ENCODE measurements around the gene IFFO2.

IFFO2 gene

DNA sequence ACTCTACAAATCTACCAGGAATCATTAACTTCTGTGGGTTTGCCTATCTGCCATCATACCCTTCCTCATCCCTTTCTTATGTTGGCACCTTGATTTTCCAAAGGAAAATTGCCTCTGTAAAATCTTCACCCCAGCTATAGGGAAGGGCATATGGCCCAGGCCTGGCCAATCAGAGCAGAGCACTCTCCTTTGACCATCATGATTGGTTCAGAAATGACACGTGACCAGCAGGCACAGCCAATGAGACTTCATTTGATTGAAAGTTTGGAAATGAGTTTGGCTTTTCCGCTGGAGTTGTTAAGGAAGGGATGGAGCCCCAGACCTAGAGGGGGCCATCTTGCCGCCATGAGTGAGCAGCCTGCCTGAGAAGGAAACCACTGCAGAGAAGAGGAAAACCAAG lies 35.1 kb upstream of the IFFO2 start:
- no peaks in the 10 kb centered on the region for H3K27me3 ChIP-seq (ENCODE audit: control insufficient read depth in 1 of 2, insufficient read depth in 2 of 2, low read length in 2 of 2)

DNA sequence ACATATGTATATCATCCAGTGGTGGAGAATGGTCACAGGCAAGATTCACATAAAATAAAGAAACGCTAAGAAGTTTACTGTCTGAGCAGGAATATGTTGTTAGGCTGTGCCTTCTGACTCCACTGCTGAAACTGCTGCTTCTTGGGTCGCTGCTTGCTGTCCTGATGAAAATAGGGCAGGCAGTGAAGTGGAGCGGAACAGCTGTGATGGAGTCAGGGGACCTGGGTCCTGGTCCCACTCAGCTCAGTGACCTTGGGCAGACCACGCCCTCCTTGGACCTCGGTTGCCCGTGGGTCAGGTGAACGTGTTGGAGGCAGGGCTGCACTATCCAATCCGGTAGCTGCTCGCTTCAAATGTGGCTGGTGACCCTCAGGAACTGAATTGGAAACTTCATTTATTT lies 33.4 kb upstream of the IFFO2 start:
- Histone ChIP-seq H3K36me3 (ENCODE audit: insufficient read depth, low read length) (no peaks in the 10 kb centered on the region), H3K9ac (ENCODE audit: low read length) (no peak overlapping the region), H3K4me3 (ENCODE audit: low read depth in 1 of 2, low read length in 2 of 2) (no peak overlapping the region), H3K4me1 (ENCODE audit: insufficient read depth, low read length) (no peaks in the 10 kb centered on the region), H3K27ac (ENCODE audit: low read depth, low read length) (no peak overlapping the region), H3K9me3 (ENCODE audit: low read length) (no peaks in the 10 kb centered on the region), H3K27me3 (ENCODE audit: control insufficient read depth in 1 of 2, insufficient read depth in 2 of 2, low read length in 2 of 2) (no peaks in the 10 kb centered on the region)

More for the DNA sequence above, 35.1 kb upstream of the IFFO2 start:
- Histone ChIP-seq H3K27ac (ENCODE audit: low read depth, low read length) (no peak overlapping the region), H3K9ac (ENCODE audit: low read length) (no peak overlapping the region), H3K9me3 (ENCODE audit: low read length) (no peaks in the 10 kb centered on the region), H3K4me1 (ENCODE audit: insufficient read depth, low read length) (no peaks in the 10 kb centered on the region), H3K4me3 (ENCODE audit: low read depth in 1 of 2, low read length in 2 of 2) (no peak overlapping the region), H3K36me3 (ENCODE audit: insufficient read depth, low read length) (no peaks in the 10 kb centered on the region)

DNA sequence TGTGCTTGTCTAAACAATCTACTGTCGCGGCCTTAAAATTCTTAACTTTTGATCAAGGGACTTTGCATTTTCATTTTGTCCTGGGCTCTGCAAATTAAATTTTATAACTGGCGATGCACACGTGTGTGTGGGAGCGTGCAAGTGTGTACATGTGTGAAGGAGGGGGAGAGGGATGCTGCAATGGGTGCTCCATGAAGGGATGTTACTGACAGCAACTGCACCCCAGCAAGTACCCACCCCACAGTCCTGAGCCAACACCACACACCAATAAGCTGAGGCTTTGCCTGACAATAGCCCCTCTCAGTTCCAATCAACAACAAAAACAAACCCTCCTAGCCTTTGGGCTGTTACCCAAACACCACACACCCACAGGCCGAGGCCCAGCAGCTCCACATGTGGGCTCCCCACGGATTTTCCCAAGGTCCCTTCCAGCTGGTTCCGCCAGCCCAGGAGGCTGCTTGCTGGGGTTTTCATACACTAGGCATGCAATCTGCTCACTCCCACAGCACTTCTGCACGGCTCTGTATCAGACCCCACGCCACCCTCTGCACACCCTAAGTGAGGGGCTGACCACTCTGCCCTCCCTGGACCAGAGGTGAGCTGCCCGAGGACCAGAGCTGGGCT lies 32.8 kb upstream of the IFFO2 start:
- Histone ChIP-seq H3K27ac (ENCODE audit: low read depth, low read length) (no peak overlapping the region), H3K4me1 (ENCODE audit: insufficient read depth, low read length) (no peaks in the 10 kb centered on the region), H3K9ac (ENCODE audit: low read length) (no peak overlapping the region), H3K36me3 (ENCODE audit: insufficient read depth, low read length) (no peaks in the 10 kb centered on the region), H3K4me3 (ENCODE audit: low read depth in 1 of 2, low read length in 2 of 2) (no peak overlapping the region), H3K27me3 (ENCODE audit: control insufficient read depth in 1 of 2, insufficient read depth in 2 of 2, low read length in 2 of 2) (no peaks in the 10 kb centered on the region), H3K9me3 (ENCODE audit: low read length) (no peaks in the 10 kb centered on the region)

DNA sequence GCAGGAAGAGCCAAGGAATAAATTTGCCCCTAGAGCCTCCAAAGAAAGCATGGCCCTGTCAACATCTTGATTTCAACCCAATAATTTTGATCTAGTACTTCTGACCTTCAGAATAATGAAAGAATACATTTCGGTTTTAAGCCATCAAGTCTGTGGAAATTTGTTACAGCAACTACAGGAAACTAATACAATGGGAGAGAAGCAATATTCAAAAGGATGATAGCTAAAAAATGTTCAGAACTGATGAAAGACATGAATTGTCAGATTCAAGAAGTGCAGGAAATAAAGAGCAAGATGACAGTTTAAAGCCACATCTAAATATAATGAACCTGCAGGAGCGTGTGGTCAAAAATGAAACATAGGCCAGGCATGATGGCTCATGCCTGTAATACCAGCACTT lies 24.8 kb upstream of the IFFO2 start:
- no peaks in the 10 kb centered on the region for H3K36me3 ChIP-seq (ENCODE audit: insufficient read depth, low read length)
- no peak overlapping the region for H3K9ac ChIP-seq (ENCODE audit: low read length)
- H3K9me3 ChIP-seq (ENCODE audit: low read length) = no peaks in the 10 kb centered on the region
- no peak overlapping the region for H3K4me3 ChIP-seq (ENCODE audit: low read depth in 1 of 2, low read length in 2 of 2)
- no peaks in the 10 kb centered on the region for H3K4me1 ChIP-seq (ENCODE audit: insufficient read depth, low read length)
- no peaks in the 10 kb centered on the region for H3K27me3 ChIP-seq (ENCODE audit: control insufficient read depth in 1 of 2, insufficient read depth in 2 of 2, low read length in 2 of 2)
- no peak overlapping the region for H3K27ac ChIP-seq (ENCODE audit: low read depth, low read length)

DNA sequence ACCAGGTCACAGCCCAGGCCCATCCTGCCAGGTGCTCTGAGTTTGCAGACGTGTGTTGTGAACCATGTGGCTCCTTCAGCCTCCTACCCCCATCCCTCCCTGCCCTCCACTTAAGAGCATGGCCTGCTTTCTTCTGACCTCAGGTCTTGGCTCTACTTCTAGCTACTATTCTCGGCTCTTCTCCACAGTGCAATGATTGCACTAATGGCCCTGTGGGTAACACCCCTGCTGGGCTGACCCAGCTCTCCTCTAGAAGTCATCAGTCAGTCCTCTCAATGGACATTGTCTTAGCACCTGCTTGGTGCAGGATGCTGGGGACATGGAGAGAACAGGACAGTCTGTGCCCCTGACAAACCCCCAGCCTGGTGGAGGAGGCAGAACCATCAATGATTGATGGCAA lies 22.2 kb upstream of the IFFO2 start:
- H3K4me3 ChIP-seq (ENCODE audit: low read depth in 1 of 2, low read length in 2 of 2) = no peak overlapping the region
- no peaks in the 10 kb centered on the region for H3K4me1 ChIP-seq (ENCODE audit: insufficient read depth, low read length)
- no peaks in the 10 kb centered on the region for H3K36me3 ChIP-seq (ENCODE audit: insufficient read depth, low read length)
- no peak overlapping the region for H3K9ac ChIP-seq (ENCODE audit: low read length)
- no peak overlapping the region for H3K27ac ChIP-seq (ENCODE audit: low read depth, low read length)
- H3K9me3 ChIP-seq (ENCODE audit: low read length) = no peaks in the 10 kb centered on the region
- no peaks in the 10 kb centered on the region for H3K27me3 ChIP-seq (ENCODE audit: control insufficient read depth in 1 of 2, insufficient read depth in 2 of 2, low read length in 2 of 2)

DNA sequence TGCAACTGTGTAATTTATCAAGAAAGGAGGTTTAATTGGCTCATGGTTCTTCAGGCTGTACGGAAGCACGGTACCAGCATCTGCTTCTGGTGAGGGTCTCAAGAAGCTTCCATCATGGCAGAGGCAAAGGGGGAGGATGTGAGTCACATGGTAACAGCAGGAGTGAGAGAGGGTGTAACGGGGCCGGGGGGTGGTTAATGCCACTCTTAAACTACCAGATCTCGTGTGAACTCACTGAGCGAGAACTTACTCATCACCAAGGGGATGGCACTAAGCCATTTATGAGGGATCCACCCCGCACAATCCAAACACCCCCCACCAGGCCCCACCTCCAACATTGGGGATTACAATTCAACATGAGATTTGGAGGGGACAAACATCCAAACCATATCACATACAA lies 21.0 kb upstream of the IFFO2 start:
- Histone ChIP-seq H3K4me1 (ENCODE audit: insufficient read depth, low read length) (no peaks in the 10 kb centered on the region), H3K9ac (ENCODE audit: low read length) (no peak overlapping the region), H3K27me3 (ENCODE audit: control insufficient read depth in 1 of 2, insufficient read depth in 2 of 2, low read length in 2 of 2) (no peaks in the 10 kb centered on the region), H3K27ac (ENCODE audit: low read depth, low read length) (no peak overlapping the region), H3K36me3 (ENCODE audit: insufficient read depth, low read length) (no peaks in the 10 kb centered on the region), H3K4me3 (ENCODE audit: low read depth in 1 of 2, low read length in 2 of 2) (no peak overlapping the region), H3K9me3 (ENCODE audit: low read length) (no peaks in the 10 kb centered on the region)

DNA sequence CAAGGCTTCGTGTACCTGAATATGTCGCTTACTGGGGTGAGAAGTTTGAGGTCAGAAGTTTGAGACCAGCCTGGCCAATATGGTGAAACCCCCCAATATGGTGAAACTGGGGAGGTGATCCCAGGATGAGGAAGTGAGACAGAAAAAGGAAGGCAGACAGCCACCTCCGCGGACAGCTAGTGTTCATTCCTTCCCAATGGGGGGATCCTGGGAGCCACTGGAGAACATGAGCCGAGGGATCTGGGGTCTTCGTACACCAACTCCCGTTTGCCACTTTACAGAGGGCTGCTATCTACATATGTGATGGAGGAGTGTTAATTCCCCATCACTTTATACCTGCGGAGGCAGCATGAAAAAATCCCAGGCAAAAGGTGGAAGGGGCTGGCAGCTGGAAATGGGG lies 19.6 kb upstream of the IFFO2 start:
- no peak overlapping the region for H3K27ac ChIP-seq (ENCODE audit: low read depth, low read length)
- no peaks in the 10 kb centered on the region for H3K4me1 ChIP-seq (ENCODE audit: insufficient read depth, low read length)
- H3K36me3 ChIP-seq (ENCODE audit: insufficient read depth, low read length) = no peaks in the 10 kb centered on the region
- no peak overlapping the region for H3K4me3 ChIP-seq (ENCODE audit: low read depth in 1 of 2, low read length in 2 of 2)
- H3K27me3 ChIP-seq (ENCODE audit: control insufficient read depth in 1 of 2, insufficient read depth in 2 of 2, low read length in 2 of 2) = no peaks in the 10 kb centered on the region
- H3K9ac ChIP-seq (ENCODE audit: low read length) = no peak overlapping the region
- H3K9me3 ChIP-seq (ENCODE audit: low read length) = no peaks in the 10 kb centered on the region

DNA sequence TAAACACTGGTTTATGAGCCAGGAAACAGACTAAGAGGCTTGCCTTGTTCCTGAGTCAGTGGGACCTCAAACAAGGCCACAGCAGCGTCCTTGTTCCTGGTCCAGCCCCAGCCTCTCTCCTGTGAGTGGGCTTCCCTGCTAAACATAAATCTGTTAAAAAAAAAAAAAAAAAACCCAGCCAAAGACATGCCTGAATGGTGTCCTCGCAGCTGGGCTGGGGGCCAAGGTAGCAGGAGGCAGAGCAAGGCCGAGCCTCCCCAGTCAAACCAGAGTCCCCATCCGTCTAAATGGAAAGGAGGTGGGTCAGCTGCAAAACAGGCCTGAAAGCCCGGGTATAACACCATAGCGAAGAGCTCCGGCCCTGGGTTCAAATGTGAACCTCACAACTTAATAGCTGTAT lies 18.1 kb upstream of the IFFO2 start:
- no peak overlapping the region for H3K4me3 ChIP-seq (ENCODE audit: low read depth in 1 of 2, low read length in 2 of 2)
- no peaks in the 10 kb centered on the region for H3K4me1 ChIP-seq (ENCODE audit: insufficient read depth, low read length)
- no peaks in the 10 kb centered on the region for H3K9me3 ChIP-seq (ENCODE audit: low read length)
- no peaks in the 10 kb centered on the region for H3K27me3 ChIP-seq (ENCODE audit: control insufficient read depth in 1 of 2, insufficient read depth in 2 of 2, low read length in 2 of 2)
- no peaks in the 10 kb centered on the region for H3K36me3 ChIP-seq (ENCODE audit: insufficient read depth, low read length)
- no peak overlapping the region for H3K27ac ChIP-seq (ENCODE audit: low read depth, low read length)
- H3K9ac ChIP-seq (ENCODE audit: low read length) = no peak overlapping the region

DNA sequence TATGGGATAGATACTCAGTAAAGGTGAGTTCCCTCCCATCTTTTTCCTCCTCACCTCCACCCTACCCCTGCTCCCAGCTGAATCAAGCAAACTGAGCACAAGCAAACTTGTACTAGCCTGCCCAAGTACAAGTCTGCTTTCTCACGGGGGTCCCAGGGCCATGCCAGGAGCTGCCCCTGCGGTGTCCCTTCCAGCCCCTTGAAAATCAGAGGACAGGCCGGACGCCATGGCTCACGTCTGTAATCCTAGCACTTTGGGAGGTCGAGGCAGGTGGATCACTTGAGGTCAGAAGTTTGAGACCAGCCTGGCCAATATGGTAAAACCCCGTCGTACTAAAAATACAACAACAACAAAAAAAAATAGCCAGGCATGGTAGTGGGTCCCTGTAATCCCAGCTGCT lies 17.5 kb upstream of the IFFO2 start:
- H3K4me1 ChIP-seq (ENCODE audit: insufficient read depth, low read length) = no peaks in the 10 kb centered on the region
- no peak overlapping the region for H3K27ac ChIP-seq (ENCODE audit: low read depth, low read length)
- H3K27me3 ChIP-seq (ENCODE audit: control insufficient read depth in 1 of 2, insufficient read depth in 2 of 2, low read length in 2 of 2) = no peaks in the 10 kb centered on the region
- H3K9me3 ChIP-seq (ENCODE audit: low read length) = no peaks in the 10 kb centered on the region
- no peak overlapping the region for H3K4me3 ChIP-seq (ENCODE audit: low read depth in 1 of 2, low read length in 2 of 2)
- no peak overlapping the region for H3K9ac ChIP-seq (ENCODE audit: low read length)
- H3K36me3 ChIP-seq (ENCODE audit: insufficient read depth, low read length) = no peaks in the 10 kb centered on the region

DNA sequence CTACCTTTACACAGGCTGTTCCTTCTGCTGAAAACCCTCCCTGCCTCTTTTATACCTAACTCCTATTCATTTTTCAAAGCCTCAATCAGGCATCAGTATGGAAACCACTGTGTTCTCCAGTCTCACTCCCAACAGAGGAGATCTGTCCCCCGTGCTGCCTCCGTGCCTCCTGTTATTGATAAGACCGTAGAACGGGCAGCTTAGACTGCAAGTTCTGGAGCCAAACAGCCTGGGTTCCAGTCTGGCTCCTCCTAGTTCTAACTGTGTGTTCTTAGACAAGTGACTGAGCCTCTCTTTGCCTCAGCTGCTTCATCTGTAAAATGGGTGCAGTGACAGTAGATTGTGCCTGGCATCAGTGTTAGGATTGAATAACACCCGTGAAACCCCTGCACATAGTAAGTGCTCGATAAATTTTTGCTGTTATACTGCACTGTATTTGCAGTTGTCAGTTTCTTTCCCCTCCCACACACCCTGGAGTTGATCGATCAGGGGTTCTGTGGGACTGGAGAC lies 17.0 kb upstream of the IFFO2 start:
- Histone ChIP-seq H3K27me3 (ENCODE audit: control insufficient read depth in 1 of 2, insufficient read depth in 2 of 2, low read length in 2 of 2) (no peaks in the 10 kb centered on the region), H3K27ac (ENCODE audit: low read depth, low read length) (no peak overlapping the region), H3K4me3 (ENCODE audit: low read depth in 1 of 2, low read length in 2 of 2) (no peak overlapping the region), H3K9ac (ENCODE audit: low read length) (no peak overlapping the region), H3K9me3 (ENCODE audit: low read length) (no peaks in the 10 kb centered on the region), H3K36me3 (ENCODE audit: insufficient read depth, low read length) (no peaks in the 10 kb centered on the region), H3K4me1 (ENCODE audit: insufficient read depth, low read length) (no peaks in the 10 kb centered on the region)

DNA sequence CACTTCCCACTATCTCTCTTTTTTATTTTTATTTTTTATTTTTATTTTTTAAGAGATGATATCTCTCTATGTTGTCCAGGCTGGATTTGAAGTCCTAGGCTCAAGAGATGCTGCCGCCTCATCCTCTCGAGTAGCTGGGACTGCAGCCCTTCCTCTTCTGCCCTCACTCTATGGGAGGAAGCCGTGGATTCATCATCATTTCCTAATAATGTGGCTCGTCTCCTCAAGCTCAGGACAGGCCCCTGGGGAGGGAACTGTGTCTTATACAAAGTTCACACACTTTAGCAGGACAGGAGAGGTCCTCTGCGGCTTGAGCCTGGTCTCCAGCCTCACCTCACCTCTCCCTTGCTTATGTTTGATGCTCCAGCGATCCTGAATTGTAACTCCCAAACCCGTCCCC lies 16.5 kb upstream of the IFFO2 start:
- no peaks in the 10 kb centered on the region for H3K9me3 ChIP-seq (ENCODE audit: low read length)
- H3K4me1 ChIP-seq (ENCODE audit: insufficient read depth, low read length) = no peaks in the 10 kb centered on the region
- no peak overlapping the region for H3K27ac ChIP-seq (ENCODE audit: low read depth, low read length)
- H3K4me3 ChIP-seq (ENCODE audit: low read depth in 1 of 2, low read length in 2 of 2) = no peak overlapping the region
- no peaks in the 10 kb centered on the region for H3K36me3 ChIP-seq (ENCODE audit: insufficient read depth, low read length)
- H3K9ac ChIP-seq (ENCODE audit: low read length) = no peak overlapping the region
- H3K27me3 ChIP-seq (ENCODE audit: control insufficient read depth in 1 of 2, insufficient read depth in 2 of 2, low read length in 2 of 2) = no peaks in the 10 kb centered on the region

DNA sequence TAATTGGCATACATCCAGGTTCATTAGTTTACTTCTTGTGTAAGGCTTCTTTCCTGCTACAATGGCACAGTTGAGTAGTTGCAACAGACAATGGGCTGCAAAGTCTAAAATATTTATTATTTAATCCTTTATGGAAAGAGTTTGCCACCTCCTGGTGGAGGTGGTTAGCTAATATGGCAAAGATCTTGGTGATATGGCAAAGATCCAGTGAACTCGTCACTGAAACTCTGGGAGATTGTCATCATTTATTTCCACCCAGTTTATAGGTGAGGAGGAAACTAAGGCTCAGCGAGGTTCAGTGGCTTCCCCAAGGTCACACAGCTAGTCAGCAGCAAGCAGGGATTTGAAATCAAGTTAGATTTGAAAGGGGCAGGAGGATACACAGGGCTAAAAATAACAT lies 16.1 kb upstream of the IFFO2 start:
- no peak overlapping the region for H3K27ac ChIP-seq (ENCODE audit: low read depth, low read length)

More for the DNA sequence above, 16.1 kb upstream of the IFFO2 start:
- no peak overlapping the region for H3K4me3 ChIP-seq (ENCODE audit: low read depth in 1 of 2, low read length in 2 of 2)
- no peak overlapping the region for H3K9ac ChIP-seq (ENCODE audit: low read length)
- no peaks in the 10 kb centered on the region for H3K4me1 ChIP-seq (ENCODE audit: insufficient read depth, low read length)
- H3K36me3 ChIP-seq (ENCODE audit: insufficient read depth, low read length) = no peaks in the 10 kb centered on the region
- no peaks in the 10 kb centered on the region for H3K27me3 ChIP-seq (ENCODE audit: control insufficient read depth in 1 of 2, insufficient read depth in 2 of 2, low read length in 2 of 2)
- H3K9me3 ChIP-seq (ENCODE audit: low read length) = no peaks in the 10 kb centered on the region

All from muscle layer of colon (tissue), 2 donors.